Heart right ventricle (tissue), 16 donors: Measurements from ENCODE around the gene SPINK4. TPM values are rescaled to one million over a fixed set of nuclear protein-coding genes. Genes with fewer than 3 reads are reported as not detected.
A peak's percentile ranks its signal among the peaks of the same experiment; 100 is the strongest.

Source experiments
- ATAC-seq, 8 donors: fragments of 200-7000 bp; cut with Tn5 transposase; one replicate each; pipeline ENCODE4 v1.9.1; 2020; ENCODE audit warnings: mild to moderate bottlenecking in 8 of 8, moderate library complexity in 8 of 8, moderate number of reproducible peaks in 1 of 8
- DNase-seq, 2 donors: peaks; one replicate each; pipeline ENCODE4 v3.0.0-alpha.2; 2020
- H3K27ac ChIP-seq, 10 donors: fragments of 200-600 bp; sonication (generic) in 2 of 10; one replicate each; pipeline versions ENCODE4 v1.5.0 to v1.8.0; 2020 to 2022; ENCODE audit warnings: mild to moderate bottlenecking in 3 of 10
- H3K27me3 ChIP-seq, 7 donors: fragments of 200-600 bp; one replicate each; pipeline ENCODE4 v1.8.0; 2021 to 2022; ENCODE audit warnings: mild to moderate bottlenecking in 2 of 7
- H3K36me3 ChIP-seq, 9 donors: fragments of 200-600 bp; sonication (generic) in 1 of 9; one replicate each; pipeline versions ENCODE4 v1.5.0 to v1.8.0; 2020 to 2022; ENCODE audit warnings: mild to moderate bottlenecking in 2 of 9
- H3K4me1 ChIP-seq, 9 donors: fragments of 200-600 bp; sonication (generic) in 1 of 9; one replicate each; pipeline versions ENCODE4 v1.5.0 to v1.8.0; 2020 to 2022; ENCODE audit warnings: mild to moderate bottlenecking in 4 of 9
- H3K4me3 ChIP-seq, 10 donors: fragments of 200-600 bp; sonication (generic) in 2 of 10; one replicate each; pipeline versions ENCODE4 v1.5.0 to v1.8.0; 2020 to 2022; ENCODE audit warnings: mild to moderate bottlenecking in 7 of 10, moderate library complexity in 2 of 10
- H3K9me3 ChIP-seq, 11 donors: fragments of 200-600 bp in 10 of 11; sonication (generic) in 2 of 11; one replicate each; pipeline versions ENCODE4 v1.5.0 to v1.8.0; 2013 to 2022; ENCODE audit warnings: mild to moderate bottlenecking in 2 of 11, control low read depth in 1 of 11, moderate library complexity in 1 of 11
- CTCF ChIP-seq, 9 donors: fragments of 200-600 bp; sonication (generic) in 2 of 9; IDR thresholded peaks; one replicate each; pipeline versions ENCODE4 v1.5.0 to v1.8.0; 2021 to 2022; ENCODE audit warnings: antibody characterized with exemption in 9 of 9, mild to moderate bottlenecking in 5 of 9, moderate library complexity in 1 of 9
- WGBS, 2 donors: extraction: QIAGEN DNeasy Blood & Tissue Kit; methylation state at CpG; one replicate each; pipeline ENCODE4 v1.1.7; 2013; ENCODE audit warnings: inconsistent platforms in 1 of 2; 5-methylcytosine and 5-hydroxymethylcytosine counted together
- intact Hi-C, 10 donors: fragments of 100-400 bp; cut with DNase I; formaldehyde crosslinking; loops; one replicate each; pipeline versions ENCODE4 v1.11.1 to v1.14.2; 2022
- polyA plus RNA-seq, 2 donors: library from polyadenylated mRNA; stranded (reverse); fragments of 200-250 nt; gene quantifications; one replicate each; pipeline ENCODE4 v1.2.3, GENCODE V29; 2013
- total RNA-seq, 10 donors: library from RNA; stranded (reverse); fragmentation: NEBNext Ultra II Directional in 3 of 10; extraction: Animal tissue kit (Norgen Biotek cat#: 25700) in 3 of 10; gene quantifications; one replicate each; pipeline versions ENCODE4 v1.2.1 to v1.2.4, GENCODE V29; 2021 to 2023
- donor health status: Arrhythmogenic right ventricular cardiomyopathy.
- donor health status: ischemic (EF 13 %, LVEDD 7.1; RV severe dilation, severe dysfunction).
- donor health status: healthy with polysubstance abuse.
- donor health status: DM: no; HTN: yes; CAD: no.
- donor health status: DM: no; HTN: no; CAD: no.
- donor health status: ischemic (EF 25% LVEDD 6.9; RV normal size, moderate dysfunction).
- donor health status: ischemic (EF 25% LVEDD 5.7; RV mildly dilated, moderate dysfunction).
- donor health status: healthy.
- donor health status: DM: yes; HTN: yes; CAD: no.
- donor health status: Ischemic cardiomyopathy.
- donor health status: ischemic (EF 35%, LVEDD 5.7; RV mildly dilated, moderate dysfunction).
- donor health status: nonischemic (EF 11% LVEDD 7.7; RV severe dilation, severe dysfunction).
- donor health status: DM: yes; HTN: yes; CAD: no.
- donor health status: PGD.
- donor health status: ischemic (EF 29% LVEDD 5.4; RV normal size, mild dysfunction).
- donor health status: nonischemic (EF 23%, LVEDD 6.1; RV moderate dilation, normal function).

The SPINK4 gene
- total and polyA plus RNA-seq, 12 donors = not detected

DNA sequence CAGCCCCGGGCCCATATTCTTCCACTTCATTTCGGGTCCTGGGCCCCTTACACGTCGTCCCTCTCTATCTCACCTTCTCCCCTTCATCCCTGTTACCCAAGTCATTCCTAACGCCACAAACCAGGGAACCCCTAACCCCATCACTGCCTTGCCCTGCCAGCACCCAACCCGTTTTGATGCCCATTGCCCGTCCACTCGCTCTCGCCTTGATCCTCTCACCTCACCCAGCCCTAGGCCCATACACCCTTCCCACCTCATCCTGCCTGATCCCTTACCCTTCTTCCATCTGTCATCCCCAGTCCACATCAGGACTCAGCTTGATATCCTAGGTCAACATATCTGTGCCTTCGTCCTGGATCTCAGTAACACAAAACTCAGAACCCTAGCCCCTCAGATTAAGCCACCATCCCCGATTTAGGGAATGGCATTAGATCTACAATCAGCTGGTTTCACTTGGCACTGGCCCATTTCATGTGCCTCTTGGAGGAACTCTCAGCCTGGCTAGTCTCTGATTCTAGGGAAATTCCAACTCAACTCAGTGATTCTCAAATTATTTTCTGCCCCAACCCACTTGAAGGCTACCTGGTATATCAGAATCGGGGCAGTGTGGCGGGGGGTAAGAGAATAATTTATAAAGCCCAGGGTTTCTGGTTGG lies 25.4 kb downstream of the SPINK4 start:
- no peaks in the 10 kb centered on the region for H3K9me3 ChIP-seq
- H3K4me3 ChIP-seq = peak overlapping the region; percentile 46 to 96 (median 90)
- H3K4me1 ChIP-seq = peaks cover 4 to 44% (median 27%) of the 10 kb centered on the region in 9 donors
- peak in 1 of 2 donors; percentile 17 for DNase-seq
- H3K36me3 ChIP-seq = peaks cover 0 to 69% (median 38%) of the 10 kb centered on the region in 9 donors
- TF ChIP-seq CTCF (IDR thresholded peaks at IDR 0.05) = no peak
- intact Hi-C loops = no loop called here
- H3K27me3 ChIP-seq = no peaks in the 10 kb centered on the region
- H3K27ac ChIP-seq = peak overlapping the region; percentile 54 to 97 (median 86)
- WGBS, 2 donors = 21 to 22% methylated on average over 13 of the region's 13 CpGs
- peak in 2 of 8 donors; percentile 1 to 25 for ATAC-seq

GRCh38 chr9:33267151-33267767 lies 27.3 kb downstream of the SPINK4 start:
- Histone ChIP-seq H3K9me3 (no peaks in the 10 kb centered on the region), H3K27me3 (no peaks in the 10 kb centered on the region), H3K36me3 (peaks cover 0 to 69% (median 43%) of the 10 kb centered on the region in 9 donors), H3K27ac (no peak overlapping the region), H3K4me1 (peaks cover 4 to 39% (median 27%) of the 10 kb centered on the region in 9 donors), H3K4me3 (no peak overlapping the region)
- ATAC-seq = no peak
- TF ChIP-seq CTCF (IDR thresholded peaks at IDR 0.05) = no peak
- intact Hi-C loops = no loop called here
- DNase-seq = no peak

- ATAC-seq (no peak), DNase-seq (no peak)
- 98% methylated on average over 3 of the region's 3 CpGs for WGBS, 2 donors
- Histone ChIP-seq H3K36me3 (peaks cover 0 to 93% (median 59%) of the 10 kb centered on the region in 9 donors), H3K9me3 (no peaks in the 10 kb centered on the region), H3K4me1 (peaks cover 4 to 24% (median 12%) of the 10 kb centered on the region in 9 donors), H3K27me3 (no peaks in the 10 kb centered on the region), H3K27ac (no peak overlapping the region), H3K4me3 (no peak overlapping the region)
- no peak for TF ChIP-seq CTCF (IDR thresholded peaks at IDR 0.05)
- intact Hi-C loops = loop anchor here in 2 of 10 donors (10.0 kb wide), 2 partner anchors 65 to 75 kb away; no protein-coding TSS in a partner anchor
Observed at GRCh38 chr9:33270146-33270545, 30.2 kb downstream of the SPINK4 start.

- Histone ChIP-seq H3K9me3 (no peaks in the 10 kb centered on the region), H3K4me3 (no peak overlapping the region), H3K27ac (no peak overlapping the region), H3K36me3 (peaks cover 0 to 100% (median 73%) of the 10 kb centered on the region in 9 donors), H3K27me3 (no peaks in the 10 kb centered on the region), H3K4me1 (peaks cover 0 to 6% (median 0%) of the 10 kb centered on the region in 9 donors)
- DNase-seq (no peak), ATAC-seq (no peak)
- WGBS, 2 donors = 96 to 100% methylated on average over 1 of the region's 1 CpG
- intact Hi-C loops = loop anchor here in 2 of 10 donors (10.0 kb wide), 2 partner anchors 63 to 73 kb away; no protein-coding TSS in a partner anchor
- TF ChIP-seq CTCF (IDR thresholded peaks at IDR 0.05) = no peak
Observed at GRCh38 chr9:33272061-33272460, 32.1 kb downstream of the SPINK4 start.
